HCT116 (cell line): Measurements from ENCODE around the gene SBNO2. TPM values are rescaled to one million over a fixed set of nuclear protein-coding genes. Genes with fewer than 3 reads are reported as not detected.

Experiments
- ATAC-seq: fragments of 200-7000 bp; cut with Tn5 transposase; 2 replicates; pipeline ENCODE4 v1.9.1; 2020; ENCODE audit warnings: mild to moderate bottlenecking, moderate library complexity
- BruUV-seq: library from RNA; stranded (reverse); fragments of 400-500 nt; replicated peaks from 2 replicates; lab custom pipeline; 2021; lab: Mats Ljungman, UMichigan
- CTCF ChIA-PET: fragments of 300-600 bp; sonication (Branson Sonifier 250); formaldehyde crosslinking; loops from one replicate; lab custom pipeline; 2021; ENCODE audit warnings: antibody characterized with exemption; lab: Charles Lee
- POLR2A ChIA-PET: fragments of 300-600, 350-600 bp; sonication (Branson Sonifier 250); formaldehyde crosslinking; loops from one replicate; lab custom pipeline; 2021; ENCODE audit warnings: antibody characterized with exemption; lab: Charles Lee
- RAD21 ChIA-PET, 2 experiments: fragments of 300-600 bp; sonication (Branson Sonifier 250); formaldehyde crosslinking; loops; one replicate each; lab custom pipeline; 2023; ENCODE audit warnings: low total read pairs in 2 of 2; ENCODE audit not compliant: uncharacterized antibody in 2 of 2, unreplicated experiment in 2 of 2, low non-redundant PET in 1 of 2; lab: Charles Lee
- DNase-seq: peaks from one replicate; pipeline ENCODE4 v3.0.0-alpha.2; 2010; ENCODE audit warnings: low read depth, low spot score
- H2AFZ ChIP-seq: fragments of 200-600 bp; shearing (Covaris generic), sonication (generic); 2 replicates; pipeline ENCODE4 v1.6.1; 2017; ENCODE audit warnings: low read depth, mixed run types, mixed read lengths, antibody characterized with exemption, low read length; ENCODE audit not compliant: poor library complexity, severe bottlenecking
- H3K27ac ChIP-seq: 2 replicates; pipeline ENCODE4 v1.5.1; 2012; ENCODE audit warnings: low read depth, low read length
- H3K27me3 ChIP-seq: fragments of 200-600 bp; sonication (generic); 2 replicates; pipeline ENCODE4 v1.6.1; 2016; ENCODE audit warnings: mixed run types, low read length, mixed read lengths; ENCODE audit not compliant: insufficient read depth
- H3K36me3 ChIP-seq, 2 experiments: fragments of 200-500 bp in 1 of 2; fragments of 200-600 bp in 1 of 2; sonication (Bioruptor generic) in 1 of 2; sonication (generic) in 1 of 2; 2 replicates each; pipeline versions ENCODE4 v1.5.1 to v1.6.1; 2014 to 2016; ENCODE audit warnings: low read length in 2 of 2, inconsistent platforms in 1 of 2, mixed read lengths in 1 of 2, mixed run types in 1 of 2; ENCODE audit not compliant: insufficient read depth in 2 of 2, control insufficient read depth in 1 of 2
- H3K4me1 ChIP-seq, 2 experiments: fragments of 200-600 bp in 1 of 2; sonication (generic) in 1 of 2; 2 replicates each; pipeline versions ENCODE4 v1.5.1 to v1.6.1; 2012 to 2017; ENCODE audit warnings: low read length in 2 of 2, inconsistent platforms in 1 of 2, mild to moderate bottlenecking in 1 of 2, mixed read lengths in 1 of 2, mixed run types in 1 of 2, moderate library complexity in 1 of 2; ENCODE audit not compliant: insufficient read depth in 2 of 2, control insufficient read depth in 1 of 2
- H3K4me2 ChIP-seq: fragments of 200-600 bp; sonication (generic); 2 replicates; pipeline ENCODE4 v1.6.1; 2017; ENCODE audit warnings: mixed run types, low read length, mixed read lengths
- H3K4me3 ChIP-seq, 2 experiments: fragments of 200-600 bp in 1 of 2; sonication (generic) in 1 of 2; replicated peaks in 1 of 2; 2 replicates each; pipeline ENCODE4 v1.5.1; 2011 to 2016; ENCODE audit warnings: low read length in 2 of 2, control low read depth in 1 of 2, low read depth in 1 of 2, mild to moderate bottlenecking in 1 of 2, mixed read lengths in 1 of 2, mixed run types in 1 of 2
- H3K79me2 ChIP-seq: fragments of 200-600 bp; sonication (generic); 2 replicates; pipeline ENCODE4 v1.6.1; 2017; ENCODE audit warnings: mild to moderate bottlenecking, mixed run types, low read length, moderate library complexity, mixed read lengths; ENCODE audit not compliant: insufficient read depth
- H3K9ac ChIP-seq: fragments of 200-600 bp; sonication (generic); 2 replicates; pipeline ENCODE4 v1.6.1; 2016; ENCODE audit warnings: low read length, mixed read lengths
- H3K9me2 ChIP-seq: fragments of 200-600 bp; sonication (generic), shearing (Covaris generic); 2 replicates; pipeline ENCODE4 v1.6.1; 2017; ENCODE audit warnings: mixed run types, mild to moderate bottlenecking, moderate library complexity; ENCODE audit not compliant: insufficient read depth
- H3K9me3 ChIP-seq, 2 experiments: fragments of 200-500 bp in 1 of 2; fragments of 200-600 bp in 1 of 2; sonication (Bioruptor generic) in 1 of 2; sonication (generic) in 1 of 2; 2 replicates each; pipeline ENCODE4 v1.6.1; 2014 to 2017; ENCODE audit warnings: low read length in 2 of 2, mixed read lengths in 2 of 2, inconsistent platforms in 1 of 2, low read depth in 1 of 2, mild to moderate bottlenecking in 1 of 2, mixed run types in 1 of 2, moderate library complexity in 1 of 2; ENCODE audit not compliant: control insufficient read depth in 1 of 2, insufficient read depth in 1 of 2
- H4K20me1 ChIP-seq: fragments of 200-600 bp; sonication (generic), shearing (Covaris generic); 2 replicates; pipeline ENCODE4 v1.6.1; 2017; ENCODE audit warnings: mixed run types, mild to moderate bottlenecking, moderate library complexity; ENCODE audit not compliant: insufficient read depth
- CBX3 ChIP-seq: IDR thresholded peaks from 2 replicates; pipeline ENCODE4 v1.6.1; 2012; ENCODE audit warnings: low read depth
- EGR1 ChIP-seq: IDR thresholded peaks from 2 replicates; pipeline ENCODE4 v1.6.1; 2012; ENCODE audit warnings: low read depth
- ELF1 ChIP-seq: IDR thresholded peaks from 2 replicates; pipeline ENCODE4 v1.6.1; 2012; ENCODE audit warnings: low read depth, borderline replicate concordance
- EZH2 ChIP-seq: fragments of 200-600 bp; sonication (generic); IDR thresholded peaks from 2 replicates; pipeline ENCODE4 v1.6.1; 2017; ENCODE audit warnings: antibody characterized with exemption, mixed run types
- EZH2phosphoT487 ChIP-seq: fragments of 200-600 bp; IDR thresholded peaks from 2 replicates; pipeline ENCODE4 v1.6.1; 2018; ENCODE audit warnings: antibody characterized with exemption, borderline replicate concordance
- FOSL1 ChIP-seq: IDR thresholded peaks from 2 replicates; pipeline ENCODE4 v1.6.1; 2012; ENCODE audit warnings: low read depth
- JUND ChIP-seq: IDR thresholded peaks from 2 replicates; pipeline ENCODE4 v1.6.1; 2012
- POLR2AphosphoS5 ChIP-seq: IDR thresholded peaks from 2 replicates; pipeline ENCODE4 v1.6.1; 2011; ENCODE audit warnings: mild to moderate bottlenecking, low read depth, low read length, moderate library complexity
- RAD21 ChIP-seq: IDR thresholded peaks from 2 replicates; pipeline ENCODE4 v1.6.1; 2012; ENCODE audit warnings: low read depth, mild to moderate bottlenecking
- SIN3A ChIP-seq: IDR thresholded peaks from 2 replicates; pipeline ENCODE4 v1.6.1; 2012; ENCODE audit warnings: low read depth
- SP1 ChIP-seq: IDR thresholded peaks from 2 replicates; pipeline ENCODE4 v1.6.1; 2012; ENCODE audit warnings: low read depth
- SRF ChIP-seq: IDR thresholded peaks from 2 replicates; pipeline ENCODE4 v1.6.1; 2012; ENCODE audit warnings: low read depth
- TCF7L2 ChIP-seq: IDR thresholded peaks from 2 replicates; pipeline ENCODE4 v1.7.0; 2011; ENCODE audit warnings: borderline replicate concordance, inconsistent platforms; ENCODE audit not compliant: insufficient read depth, insufficient read length; ENCODE audit errors: extremely low read depth
- YY1 ChIP-seq: IDR thresholded peaks from 2 replicates; pipeline ENCODE4 v1.6.1; 2011; ENCODE audit warnings: low read length, low read depth, moderate library complexity, mild to moderate bottlenecking; ENCODE audit not compliant: insufficient replicate concordance; ENCODE audit errors: extremely low read depth
- ZFX ChIP-seq: fragments of 450-650 bp; IDR thresholded peaks from 2 replicates; pipeline ENCODE4 v1.6.1; 2017
- ZNF274 ChIP-seq: fragments of 200-500 bp; sonication (Bioruptor generic); IDR thresholded peaks from 2 replicates; pipeline ENCODE4 v1.6.1; 2014; ENCODE audit warnings: mild to moderate bottlenecking, low read depth, low read length, inconsistent platforms
- intact Hi-C: fragments of 100-400 bp; cut with micrococcal nuclease; formaldehyde crosslinking; loops from 2 replicates; pipeline ENCODE4 v1.10.0; 2022
- total RNA-seq: library from RNA; stranded (reverse); gene quantifications from one replicate; pipeline ENCODE4 v1.2.1, GENCODE V29; 2021; ENCODE audit not compliant: unreplicated experiment
- TF ChIP-seq, protein P1 (sequence below): IDR thresholded peaks from 2 replicates; pipeline ENCODE4 v1.6.1; 2012
- TF ChIP-seq, protein P2 (sequence below), 3 experiments: fragments of 200-600 bp in 1 of 3; sonication (generic) in 1 of 3; IDR thresholded peaks in 2 of 3; conservative IDR thresholded peaks in 1 of 3; 2 replicates each; pipeline ENCODE4 v1.5.1; 2012 to 2017; ENCODE audit warnings: low read depth in 2 of 3, low read length in 2 of 3, antibody characterized with exemption in 1 of 3, borderline replicate concordance in 1 of 3, control low read depth in 1 of 3, mild to moderate bottlenecking in 1 of 3, mixed read lengths in 1 of 3, mixed run types in 1 of 3, moderate library complexity in 1 of 3; ENCODE audit not compliant: insufficient read depth in 1 of 3

Gene SBNO2
- total RNA-seq, 1 experiment from 2014 or later: 66.4 TPM

DNA sequence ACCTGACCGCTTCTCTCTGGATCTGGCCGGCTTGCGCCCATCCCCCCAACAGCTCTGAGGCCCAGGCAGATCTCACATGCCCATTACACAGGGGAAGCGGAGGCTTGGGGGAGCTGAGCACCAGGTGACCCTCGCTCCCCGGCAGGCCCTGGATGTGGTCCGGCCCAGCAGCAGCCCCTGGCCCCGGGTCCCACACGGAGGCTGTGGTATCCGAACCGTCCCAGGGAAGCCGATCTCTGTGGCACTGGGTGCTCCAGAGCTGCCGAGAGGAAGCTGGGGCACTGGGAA is 27.7 kb downstream of the SBNO2 start:
- no peaks in the 10 kb centered on the region for H3K9me3 ChIP-seq
- no peak overlapping the region for H3K4me2 ChIP-seq
- H3K9me2 ChIP-seq: no peaks in the 10 kb centered on the region
- no peak overlapping the region for H3K4me3 ChIP-seq
- BruUV-seq: no TSS peak
- H3K27me3 ChIP-seq: no peaks in the 10 kb centered on the region
- no peaks in the 10 kb centered on the region for H4K20me1 ChIP-seq
- no peak overlapping the region for H3K9ac ChIP-seq
- H3K4me1 ChIP-seq: no peaks in the 10 kb centered on the region
- ChIA-PET POLR2A (no interaction called here), CTCF (no interaction called here), RAD21 (no interaction called here)
- H3K27ac ChIP-seq: no peak overlapping the region
- H3K79me2 ChIP-seq: peaks cover 5% of the 10 kb centered on the region; the same call in 1 of the 2 replicates
- H2AFZ ChIP-seq: no peak overlapping the region
- no peak for DNase-seq
- TF ChIP-seq, protein P1, sequence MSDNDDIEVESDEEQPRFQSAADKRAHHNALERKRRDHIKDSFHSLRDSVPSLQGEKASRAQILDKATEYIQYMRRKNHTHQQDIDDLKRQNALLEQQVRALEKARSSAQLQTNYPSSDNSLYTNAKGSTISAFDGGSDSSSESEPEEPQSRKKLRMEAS: no peak
- no peak for TF ChIP-seq ZNF274
- no peak for TF ChIP-seq FOSL1
- no peak for TF ChIP-seq POLR2AphosphoS5
- TF ChIP-seq, protein P2, sequence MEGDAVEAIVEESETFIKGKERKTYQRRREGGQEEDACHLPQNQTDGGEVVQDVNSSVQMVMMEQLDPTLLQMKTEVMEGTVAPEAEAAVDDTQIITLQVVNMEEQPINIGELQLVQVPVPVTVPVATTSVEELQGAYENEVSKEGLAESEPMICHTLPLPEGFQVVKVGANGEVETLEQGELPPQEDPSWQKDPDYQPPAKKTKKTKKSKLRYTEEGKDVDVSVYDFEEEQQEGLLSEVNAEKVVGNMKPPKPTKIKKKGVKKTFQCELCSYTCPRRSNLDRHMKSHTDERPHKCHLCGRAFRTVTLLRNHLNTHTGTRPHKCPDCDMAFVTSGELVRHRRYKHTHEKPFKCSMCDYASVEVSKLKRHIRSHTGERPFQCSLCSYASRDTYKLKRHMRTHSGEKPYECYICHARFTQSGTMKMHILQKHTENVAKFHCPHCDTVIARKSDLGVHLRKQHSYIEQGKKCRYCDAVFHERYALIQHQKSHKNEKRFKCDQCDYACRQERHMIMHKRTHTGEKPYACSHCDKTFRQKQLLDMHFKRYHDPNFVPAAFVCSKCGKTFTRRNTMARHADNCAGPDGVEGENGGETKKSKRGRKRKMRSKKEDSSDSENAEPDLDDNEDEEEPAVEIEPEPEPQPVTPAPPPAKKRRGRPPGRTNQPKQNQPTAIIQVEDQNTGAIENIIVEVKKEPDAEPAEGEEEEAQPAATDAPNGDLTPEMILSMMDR (IDR thresholded peaks at IDR 0.05 in 2 of 3, conservative IDR thresholded peaks at IDR 0.05 in 1 of 3; ENCODE audit: borderline replicate concordance in 1 of 3, insufficient read depth in 1 of 3, low read depth in 2 of 3, low read length in 2 of 3): no peak
- no peak for TF ChIP-seq SIN3A
- no peak for TF ChIP-seq TCF7L2
- TF ChIP-seq EZH2: no peak
- TF ChIP-seq YY1: no peak
- TF ChIP-seq RAD21: no peak
- TF ChIP-seq EGR1: no peak
- no peak for TF ChIP-seq JUND
- TF ChIP-seq CBX3: no peak
- no peak for TF ChIP-seq ZFX
- no peak for TF ChIP-seq ELF1
- no peak for TF ChIP-seq SRF
- TF ChIP-seq EZH2phosphoT487: no peak
- TF ChIP-seq SP1: no peak
- intact Hi-C loops: no loop called here
- no peak for ATAC-seq
- H3K36me3 ChIP-seq: peaks cover 2 to 10% of the 10 kb centered on the region in 2 experiments; a peak in 2 of 4 replicates
